GM12801 (cell line): ENCODE data around the gene PTK7.

Source experiments
- CTCF ChIP-seq: IDR thresholded peaks from one replicate; pipeline ENCODE4 v1.5.1; 2011; ENCODE audit warnings: control low read depth; ENCODE audit not compliant: insufficient read length; ENCODE audit errors: extremely low read depth

PTK7 gene

DNA sequence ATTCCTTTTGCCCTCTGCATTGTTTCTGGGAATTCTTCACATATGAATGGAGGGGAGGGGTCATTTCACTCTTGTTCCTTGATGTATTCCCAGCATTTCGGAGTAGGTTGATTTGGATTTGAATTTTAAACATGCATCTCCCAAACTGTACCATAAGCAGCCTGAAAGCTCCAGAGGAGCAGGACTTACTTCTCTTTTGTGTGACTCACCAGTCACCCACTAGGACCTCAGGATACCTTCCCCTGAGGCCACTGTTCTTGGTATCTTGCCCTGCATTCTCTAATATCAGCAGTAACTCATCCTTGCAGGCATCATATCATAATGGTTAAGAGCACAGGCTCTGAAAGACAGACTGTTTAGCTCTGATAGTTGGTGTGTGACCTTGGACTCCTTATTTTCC, 17.6 kb upstream of the PTK7 start:
- no peak for TF ChIP-seq CTCF

DNA sequence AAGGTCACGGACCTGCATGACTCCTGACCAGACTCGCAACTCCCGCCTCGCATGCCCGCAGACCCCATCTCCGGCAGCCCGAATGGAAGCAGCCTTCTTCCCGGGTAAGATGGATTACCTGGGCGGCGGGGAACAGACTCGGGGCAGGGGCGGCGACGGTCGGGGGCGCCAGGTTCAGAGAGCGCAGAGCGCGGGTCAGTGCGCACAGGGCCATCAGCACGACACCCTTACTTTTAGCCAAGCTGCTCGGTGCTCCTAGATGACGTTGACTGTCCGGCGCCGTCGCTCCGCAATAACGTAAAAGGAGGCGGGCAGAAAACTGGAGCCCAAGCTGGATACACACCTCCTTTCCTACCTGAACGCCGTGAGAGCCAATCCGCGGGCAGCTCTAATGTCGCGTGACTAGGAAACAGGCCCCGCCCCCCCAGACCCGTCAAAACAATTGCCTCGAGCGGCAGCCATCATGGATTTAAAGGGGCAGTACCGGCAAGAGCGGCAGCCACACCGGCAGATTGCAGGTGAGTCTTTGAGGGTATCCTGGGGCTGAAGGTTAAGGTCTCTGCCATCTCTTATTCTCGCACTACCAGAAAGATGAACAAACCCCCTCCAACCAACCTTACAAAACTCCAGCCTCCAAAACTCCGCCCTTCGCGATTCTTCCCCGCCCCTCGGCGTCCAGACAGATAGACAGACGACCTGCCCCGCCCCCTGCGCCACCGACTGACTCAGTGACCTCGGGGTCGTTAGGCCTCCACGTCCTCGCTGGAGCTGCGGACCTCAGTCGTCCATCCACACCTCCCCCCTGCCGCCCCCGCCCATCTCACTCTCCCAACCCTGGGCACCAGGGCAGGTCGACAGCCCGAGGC, 16.7 kb upstream of the PTK7 start, which contains the start of the genes KLC4 and MRPL2:
TSS of gene KLC4 (plus strand) at position 464 of the 866 bp plus-strand sequence. CDS start 1,705 bp downstream, outside the sequence.
TSS of gene MRPL2 (minus strand) at position 267 of the 866 bp plus-strand sequence. CDS start at position 214, 53 bp downstream.
- no peak for TF ChIP-seq CTCF

DNA sequence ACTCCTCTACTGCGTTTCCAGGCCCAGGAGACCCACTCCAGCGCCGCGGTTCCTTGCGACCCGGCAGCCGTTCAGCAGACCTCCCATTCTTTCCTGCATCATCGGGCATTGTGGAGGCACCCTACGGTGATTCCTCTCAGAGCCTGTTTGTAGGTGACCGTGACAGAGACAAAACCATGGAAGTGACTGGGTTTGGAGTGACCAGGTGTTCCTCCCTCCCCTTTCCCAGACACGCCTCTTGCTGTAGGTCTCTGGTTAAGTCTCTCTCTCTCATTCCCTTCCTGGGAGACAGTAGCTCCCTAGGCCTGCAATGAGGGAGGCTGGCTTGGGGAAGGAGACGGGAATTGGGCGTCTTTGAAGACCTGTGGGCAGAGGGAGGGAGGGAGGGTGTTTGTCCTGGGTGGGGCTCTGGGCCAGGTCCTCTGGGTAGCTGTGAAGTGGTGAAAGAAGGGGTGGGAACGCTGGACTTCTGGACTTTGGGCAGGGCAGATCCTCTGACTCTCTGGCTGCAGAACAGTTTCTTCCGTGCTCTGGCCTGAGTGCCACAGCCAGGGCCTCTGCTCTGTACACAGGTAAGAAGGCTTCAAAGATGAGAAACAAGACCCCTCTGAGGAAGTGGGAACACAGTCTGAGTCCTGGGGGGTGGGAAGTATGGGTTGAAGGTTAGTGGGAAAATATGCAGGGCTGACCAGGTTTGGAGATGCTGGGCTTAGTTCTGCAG, 15.9 kb upstream of the PTK7 start:
- no peak for TF ChIP-seq CTCF

DNA sequence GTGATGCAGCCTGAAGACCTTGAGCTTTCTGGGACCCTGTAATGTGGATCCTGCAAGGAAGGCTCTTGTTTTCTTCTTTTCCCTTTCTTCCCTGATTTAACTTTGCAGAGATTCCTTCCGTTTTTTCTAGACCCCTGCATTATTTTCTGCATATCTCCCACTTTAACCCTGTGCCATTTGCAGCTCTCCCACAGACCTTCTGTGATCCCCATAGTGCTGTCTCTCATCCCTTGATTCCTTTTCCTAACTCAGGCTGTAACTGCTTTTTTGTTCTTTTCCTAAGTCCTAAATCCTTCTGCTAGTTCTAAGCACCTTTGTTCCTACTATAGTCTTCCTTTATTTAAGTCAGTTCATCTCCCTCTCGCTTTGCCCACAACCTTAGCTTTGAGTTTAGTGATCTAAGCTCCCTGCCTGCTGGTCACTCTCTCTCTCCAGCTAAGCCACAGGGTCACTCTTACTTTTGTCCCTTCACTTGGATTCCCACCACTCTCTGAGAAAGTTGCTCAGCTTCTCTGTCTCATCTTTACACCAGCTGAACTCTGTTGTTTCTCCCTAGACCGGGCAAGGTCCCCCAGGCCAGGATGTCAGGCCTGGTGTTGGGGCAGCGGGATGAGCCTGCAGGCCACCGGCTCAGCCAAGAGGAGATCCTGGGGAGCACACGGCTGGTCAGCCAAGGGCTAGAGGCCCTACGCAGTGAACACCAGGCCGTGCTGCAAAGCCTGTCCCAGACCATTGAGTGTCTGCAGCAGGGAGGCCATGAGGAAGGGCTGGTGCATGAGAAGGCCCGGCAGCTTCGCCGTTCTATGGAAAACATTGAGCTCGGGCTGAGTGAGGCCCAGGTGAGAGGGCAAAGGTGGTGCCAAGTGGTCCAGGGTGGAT, 15.1 kb upstream of the PTK7 start:
- no peak for TF ChIP-seq CTCF

- no peak for TF ChIP-seq CTCF
Measured at GRCh38 chr6:43061861-43062260, 14.3 kb upstream of the PTK7 start.

- no peak for TF ChIP-seq CTCF
Measured at GRCh38 chr6:43062818-43063217, 13.3 kb upstream of the PTK7 start.

GRCh38 chr6:43070028-43070632, 6.0 kb upstream of the PTK7 start:
- no peak for TF ChIP-seq CTCF
